GM21576 (cell line): Measurements from ENCODE around the gene ACTG1.

Experiments
- ATAC-seq: cut with Tn5 transposase; IDR thresholded peaks from one replicate; pipeline ENCODE4 v1.9.1; 2021; ENCODE audit warnings: mild to moderate bottlenecking, moderate library complexity; ENCODE audit not compliant: unreplicated experiment

Gene ACTG1

DNA sequence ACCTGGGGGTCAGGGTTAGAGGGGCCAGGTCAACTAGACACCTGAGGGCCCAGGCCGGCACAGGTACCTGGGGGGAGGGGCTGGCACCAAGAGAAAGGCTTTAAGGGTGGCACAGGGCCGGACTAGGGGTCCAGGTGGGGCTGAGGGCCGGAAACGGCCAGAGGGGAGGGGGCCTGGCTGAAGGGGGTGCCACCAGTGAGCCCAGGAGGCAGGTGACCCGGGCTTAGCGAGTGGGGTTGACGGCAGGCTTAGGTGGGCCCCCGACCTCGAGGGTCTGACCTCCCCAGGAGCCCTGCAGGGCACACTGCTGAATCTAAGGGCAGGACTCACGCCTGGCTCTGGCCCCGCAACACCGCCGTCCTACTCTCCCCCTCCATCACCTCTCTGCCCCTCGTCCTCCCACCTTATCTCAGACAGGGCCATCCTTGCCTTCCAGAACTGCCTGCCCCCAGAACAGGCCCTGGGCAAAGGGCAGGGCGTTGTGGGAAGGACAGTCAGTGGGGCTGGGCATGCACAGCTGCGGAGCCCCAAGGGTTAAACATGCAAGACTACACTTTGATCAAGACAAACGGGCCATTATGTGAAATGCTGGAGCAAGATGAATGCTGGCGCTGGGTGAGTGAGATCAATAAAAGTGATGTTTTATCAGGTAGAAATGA is 44.4 kb downstream of the ACTG1 start:
- ATAC-seq: no peak

GRCh38 chr17:81466564-81467472 is 45.8 kb downstream of the ACTG1 start:
- ATAC-seq: no peak

DNA sequence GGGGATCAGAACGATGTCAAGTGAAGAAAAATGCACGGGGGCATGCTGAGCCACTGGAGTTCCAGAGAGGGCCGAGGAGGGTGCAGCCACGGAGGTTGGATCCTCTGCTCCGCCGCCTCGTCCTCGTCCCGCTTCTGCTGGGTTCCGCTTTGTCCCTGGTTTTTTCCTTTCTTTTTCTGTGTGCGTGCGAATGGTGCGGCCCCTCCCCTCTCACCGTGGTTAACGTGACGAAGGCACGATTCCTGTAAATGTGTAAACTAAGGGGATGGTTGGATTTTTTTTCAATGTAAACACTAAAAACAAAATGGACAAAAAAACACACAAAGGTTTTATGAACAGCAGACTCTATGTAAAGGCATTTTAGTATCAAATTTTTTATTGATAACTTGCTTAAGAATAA is 46.7 kb downstream of the ACTG1 start:
- ATAC-seq: no peak

GRCh38 chr17:81464586-81464985 is 48.0 kb downstream of the ACTG1 start:
- ATAC-seq: no peak

DNA sequence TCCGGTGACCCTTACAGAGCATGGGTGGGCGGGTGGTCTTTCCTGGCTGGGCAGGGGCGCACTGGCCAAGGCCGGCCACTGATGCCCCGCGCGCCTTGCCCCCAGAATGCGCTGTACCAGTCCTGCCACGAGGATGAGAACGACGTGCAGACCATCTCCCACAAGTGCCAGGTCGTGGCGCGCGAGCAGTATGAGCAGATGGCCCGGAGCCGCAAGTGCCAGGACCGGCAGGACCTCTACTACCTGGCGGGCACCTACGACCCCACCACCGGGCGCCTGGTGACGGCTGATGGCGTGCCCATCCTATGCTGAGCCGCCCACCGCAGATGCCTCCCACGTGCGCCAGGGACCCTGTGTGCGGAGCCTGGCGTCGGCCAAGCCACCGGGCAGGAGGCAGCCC is 49.1 kb downstream of the ACTG1 start:
- no peak for ATAC-seq

DNA sequence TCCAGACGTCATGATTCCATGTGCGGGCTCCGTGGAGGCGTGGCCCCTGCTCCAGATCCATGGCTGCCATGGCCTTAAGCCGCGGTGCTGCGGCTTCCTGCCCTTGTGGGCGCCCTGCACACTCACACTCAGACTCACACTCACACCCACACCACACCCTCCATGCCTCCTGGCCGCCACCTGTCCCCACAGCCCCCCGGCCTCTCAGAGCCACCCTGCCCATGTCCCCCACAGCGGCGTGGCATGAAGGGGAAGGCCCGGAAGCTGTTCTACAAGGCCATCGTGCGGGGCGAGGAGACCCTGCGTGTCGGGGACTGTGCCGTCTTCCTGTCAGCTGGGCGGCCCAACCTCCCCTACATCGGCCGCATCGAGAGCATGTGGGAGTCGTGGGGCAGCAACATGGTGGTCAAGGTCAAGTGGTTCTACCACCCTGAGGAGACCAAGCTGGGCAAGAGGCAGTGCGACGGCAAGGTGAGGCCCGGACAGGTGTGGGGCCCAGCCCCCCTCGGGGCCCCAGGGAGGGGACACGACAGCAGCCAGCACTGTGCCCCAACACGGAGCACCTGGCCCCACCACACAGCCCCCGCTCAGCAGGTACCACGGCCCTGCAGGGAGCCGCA is 50.0 kb downstream of the ACTG1 start:
- ATAC-seq: no peak

DNA sequence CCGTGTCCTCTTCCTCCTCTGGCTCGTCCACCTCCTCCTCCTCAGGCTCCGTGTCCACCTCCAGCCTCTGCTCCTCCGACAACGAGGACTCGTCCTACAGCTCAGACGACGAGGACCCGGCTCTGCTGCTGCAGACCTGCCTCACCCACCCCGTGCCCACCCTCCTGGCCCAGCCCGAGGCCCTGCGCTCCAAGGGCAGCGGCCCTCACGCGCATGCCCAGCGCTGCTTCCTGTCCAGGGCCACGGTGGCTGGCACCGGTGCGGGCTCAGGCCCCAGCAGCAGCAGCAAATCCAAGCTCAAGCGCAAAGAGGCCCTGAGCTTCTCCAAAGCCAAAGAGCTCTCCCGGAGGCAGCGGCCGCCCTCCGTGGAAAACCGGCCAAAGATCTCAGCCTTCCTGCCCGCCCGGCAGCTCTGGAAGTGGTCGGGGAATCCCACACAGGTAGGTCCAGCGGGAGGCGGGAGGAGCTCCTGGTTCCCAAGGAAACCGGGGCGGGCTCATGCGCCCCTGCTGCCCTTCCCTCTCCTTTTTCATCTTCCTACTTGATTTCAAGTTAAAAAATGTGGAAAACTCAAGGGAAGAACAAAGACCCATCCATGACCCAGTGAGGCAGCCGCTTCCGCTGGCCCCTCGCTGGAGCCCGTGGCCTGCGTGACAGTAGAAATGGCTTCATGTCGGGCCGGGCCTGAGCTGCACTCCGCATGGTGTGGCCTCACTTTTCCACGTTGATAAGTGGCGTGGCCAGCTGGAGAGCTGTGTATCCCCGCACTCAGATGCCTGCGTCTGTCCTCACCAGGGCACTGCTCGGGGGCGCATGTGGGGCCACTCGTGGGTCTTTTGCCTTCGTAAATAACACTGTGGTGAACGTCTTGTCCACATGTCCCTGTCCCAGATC is 50.7 kb downstream of the ACTG1 start:
- ATAC-seq: no peak

DNA sequence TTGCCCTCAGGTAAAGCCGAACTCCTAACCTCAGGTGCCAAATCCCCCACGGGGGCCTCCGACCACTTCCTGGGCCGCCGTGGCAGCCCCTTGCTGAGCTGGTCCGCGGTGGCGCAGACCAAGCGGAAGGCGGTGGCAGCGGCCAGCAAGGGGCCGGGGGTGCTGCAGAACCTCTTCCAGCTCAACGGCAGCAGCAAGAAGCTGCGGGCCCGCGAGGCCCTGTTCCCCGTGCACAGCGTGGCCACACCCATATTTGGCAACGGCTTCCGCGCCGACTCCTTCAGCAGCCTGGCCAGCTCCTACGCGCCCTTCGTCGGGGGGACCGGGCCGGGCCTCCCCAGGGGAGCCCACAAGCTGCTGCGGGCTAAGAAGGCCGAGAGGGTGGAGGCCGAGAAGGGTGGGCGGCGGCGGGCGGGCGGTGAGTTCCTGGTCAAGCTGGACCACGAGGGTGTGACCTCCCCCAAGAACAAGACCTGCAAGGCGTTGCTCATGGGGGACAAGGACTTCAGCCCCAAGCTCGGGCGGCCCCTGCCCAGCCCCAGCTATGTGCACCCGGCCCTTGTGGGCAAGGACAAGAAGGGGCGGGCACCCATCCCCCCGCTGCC is 51.6 kb downstream of the ACTG1 start:
- no peak for ATAC-seq
